Measurements from ENCODE around the gene DDX10. TPM values are rescaled to one million over a fixed set of nuclear protein-coding genes. Genes with fewer than 3 reads are reported as not detected.

The DDX10 gene
- total and polyA plus RNA-seq, 9 of the 15 experiments (the other 6 are each of a cell fraction or from before 2014, with no cell fraction given): 33.9 to 94.6 (median 50.7) TPM

GRCh38 chr11:108680271-108680670, 15.4 kb downstream of the DDX10 start (continued):
- TF ChIP-seq ZBTB43 (CRISPR knock-in tag; IDR thresholded peaks at IDR 0.05) (no peak), ZFP1 (CRISPR knock-in tag; IDR thresholded peaks at IDR 0.05) (no peak), USF1 (CRISPR knock-in tag; IDR thresholded peaks at IDR 0.05) (no peak), ZNF217 (CRISPR knock-in tag; IDR thresholded peaks at IDR 0.05) (no peak), U2AF1 (optimal IDR thresholded peaks at IDR 0.05; ENCODE audit: low read depth, low read length) (no peak)

- ATAC-seq (no peak), FAIRE-seq (no peak), DNase-seq (ENCODE audit: extremely low read depth in 1 of 4, low spot score in 3 of 4) (no peak)
- TF ChIP-seq ZNF699 (CRISPR knock-in tag; IDR thresholded peaks at IDR 0.05; ENCODE audit: insufficient replicate concordance) (no peak), HDAC3 (IDR thresholded peaks at IDR 0.05; ENCODE audit: borderline replicate concordance, partially characterized antibody) (no peak), PPARD (CRISPR knock-in tag; IDR thresholded peaks at IDR 0.05) (no peak), ZNF165 (CRISPR knock-in tag; IDR thresholded peaks at IDR 0.05; ENCODE audit: borderline replicate concordance) (no peak), ZFP30 (CRISPR knock-in tag; IDR thresholded peaks at IDR 0.05; ENCODE audit: borderline replicate concordance) (no peak), ZNF354B (CRISPR knock-in tag; IDR thresholded peaks at IDR 0.05) (no peak), POLR2AphosphoS5 (IDR thresholded peaks at IDR 0.05; ENCODE audit: control insufficient read depth, insufficient read depth, low read depth, low read length) (no peak), ATF7 (IDR thresholded peaks at IDR 0.05) (no peak)
- WGBS (ENCODE audit: insufficient coverage, low coverage, missing lambda C conversion rate): 100% methylated on average over 2 of the region's 7 CpGs
- Histone ChIP-seq H3K4me3 (no peak overlapping the region), H3K4me1 (replicated peaks in 1 of 2; ENCODE audit: control insufficient read depth in 2 of 2, insufficient read depth in 2 of 2, low read length in 2 of 2) (no peaks in the 10 kb centered on the region), H3K27ac (ENCODE audit: extremely low read depth, low read depth, low read length) (no peak overlapping the region), H3K9me3 (replicated peaks; ENCODE audit: control insufficient read depth, insufficient read depth, low read depth, low read length) (no peaks in the 10 kb centered on the region), H3K9ac (ENCODE audit: insufficient read depth in 1 of 2, low read depth in 2 of 2, low read length in 2 of 2) (no peak overlapping the region), H3K36me3 (ENCODE audit: control insufficient read depth, insufficient read depth, low read length) (peaks cover 67% of the 10 kb centered on the region), H3K27me3 (ENCODE audit: control insufficient read depth in 2 of 2, insufficient read depth in 2 of 2, low read length in 2 of 2) (no peaks in the 10 kb centered on the region), H2AFZ (ENCODE audit: low read depth, low read length) (no peak overlapping the region), H3K79me2 (ENCODE audit: control insufficient read depth, insufficient read depth, low read length) (peaks cover 10% of the 10 kb centered on the region; the same call in 2 of the 3 replicates), H3K9me1 (ENCODE audit: control insufficient read depth, insufficient read depth, low read length) (no peaks in the 10 kb centered on the region), H3K4me2 (ENCODE audit: insufficient read depth, low read length) (no peak overlapping the region), H4K20me1 (replicated peaks; ENCODE audit: control insufficient read depth, insufficient read depth, low read length) (no peaks in the 10 kb centered on the region)
- ChIA-PET CTCF (ENCODE audit: low intra/inter-chr PET ratio) (no interaction called here), POLR2A (no interaction called here)
- in situ Hi-C loops (cut with MboI): no loop called here
- intact Hi-C loops (cut with micrococcal nuclease): no loop called here
- no TSS peak for BruUV-seq (replicated peaks)
Measured at GRCh38 chr11:108685419-108686130, 20.7 kb downstream of the DDX10 start.
